Transverse colon (tissue), 4 donors: ENCODE results near the gene INCA1.

ENCODE experiments used
- CTCF ChIP-seq, 5 experiments: fragments of 200-600 bp in 3 of 5; fragments of 450-650 bp in 2 of 5; sonication (generic) in 3 of 5; IDR thresholded peaks; 1 replicate in 2 of 5; 2 replicates in 3 of 5; pipeline ENCODE4 v1.5.1; 2016 to 2017; ENCODE audit warnings: antibody characterized with exemption in 5 of 5, inconsistent platforms in 3 of 5, mild to moderate bottlenecking in 2 of 5, moderate library complexity in 1 of 5
- POLR2AphosphoS5 ChIP-seq, 3 donors: sonication (generic); formaldehyde crosslinking; IDR thresholded peaks; one replicate each; pipeline ENCODE4 v1.6.1; 2016; ENCODE audit warnings: antibody characterized with exemption in 3 of 3

DNA sequence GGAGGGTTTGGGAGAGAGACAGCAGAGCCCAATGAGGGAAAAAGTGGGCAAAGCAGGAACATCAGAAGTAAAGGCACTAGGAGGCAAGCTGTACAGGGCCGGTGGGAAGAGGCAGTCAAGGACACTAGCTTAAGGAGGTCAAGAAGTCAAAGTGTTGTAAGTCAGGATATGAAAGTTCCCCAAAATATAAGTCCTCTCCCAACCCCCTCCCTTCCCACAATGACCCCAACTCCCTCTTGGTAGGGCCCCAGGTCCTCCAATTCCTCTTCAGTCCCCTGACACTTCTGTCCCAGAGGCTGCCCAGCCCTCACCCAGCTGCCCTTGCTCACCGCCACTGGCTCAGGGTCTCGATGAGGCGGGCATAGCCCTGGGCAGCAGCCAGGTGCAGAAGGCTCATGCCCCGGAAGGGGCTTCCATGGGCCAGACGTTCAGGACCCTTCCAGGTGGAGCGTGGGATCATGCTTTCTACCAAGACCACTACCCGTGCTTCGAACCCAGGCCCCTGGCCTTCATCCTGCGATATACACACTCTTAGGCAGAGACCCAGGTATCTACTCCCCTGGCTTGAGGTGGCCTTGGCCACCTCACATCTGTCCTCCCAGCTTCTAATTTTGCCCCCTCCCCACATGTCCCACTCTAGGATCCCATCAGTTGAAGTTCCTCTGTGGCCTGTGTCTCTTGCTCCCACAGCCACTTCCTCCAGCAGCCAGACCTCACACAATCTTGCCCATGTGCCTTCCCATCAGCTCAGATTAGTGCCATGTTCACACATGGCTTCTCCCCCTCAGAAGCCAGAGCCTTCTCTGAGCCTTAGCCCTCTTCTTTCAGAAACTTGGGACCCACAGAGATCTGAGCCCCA lies 23.8 kb downstream of the INCA1 start:
- TF ChIP-seq POLR2AphosphoS5 (IDR thresholded peaks at IDR 0.05) (no peak), CTCF (IDR thresholded peaks at IDR 0.05) (no peak)
